ENCODE measurements around the gene MCOLN2.

Gene MCOLN2

DNA sequence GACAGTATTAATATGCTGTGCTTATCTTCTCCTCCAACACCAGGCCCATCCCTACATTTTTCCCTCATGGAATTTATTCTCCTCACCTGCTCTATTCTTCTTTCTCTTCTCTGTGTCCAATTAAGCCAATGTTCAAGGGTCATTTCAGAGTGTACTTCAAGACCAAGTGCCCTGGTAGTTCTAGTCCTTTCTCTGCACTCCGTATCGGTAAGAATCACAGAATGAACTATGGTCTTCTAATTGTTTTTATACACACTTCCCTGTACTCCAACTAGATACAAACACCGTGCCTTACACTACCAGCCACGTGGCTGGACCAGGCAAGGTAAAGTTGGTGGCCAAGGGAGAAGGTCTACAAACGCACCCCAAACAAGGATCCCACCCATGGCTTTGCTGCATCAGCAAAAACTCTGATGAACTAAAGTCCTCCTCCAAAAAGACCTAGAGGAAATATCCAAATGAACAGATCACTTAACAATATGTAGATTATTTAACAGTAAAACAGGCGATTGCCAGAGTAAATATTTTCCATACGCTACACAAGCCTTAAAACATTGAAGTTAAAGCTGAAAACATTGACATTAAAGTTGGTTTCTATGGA, 63.8 kb downstream of the MCOLN2 start:
- Histone ChIP-seq H3K27ac (ENCODE audit: extremely low read depth, low read depth, low read length) (no peak overlapping the region), H3K9me3 (ENCODE audit: control insufficient read depth, insufficient read depth, low read depth, low read length) (no peaks in the 10 kb centered on the region), H3K4me3 (ENCODE audit: low read depth, low read length) (no peak overlapping the region), H3K36me3 (ENCODE audit: control insufficient read depth in 2 of 2, insufficient read depth in 1 of 2, low read length in 2 of 2) (no peaks in the 10 kb centered on the region), H3K4me1 (ENCODE audit: control insufficient read depth, insufficient read depth, low read length) (no peaks in the 10 kb centered on the region)
- CTCF ChIA-PET, result interaction anchor here (1.0 kb wide), 1 partner anchor 12 kb away, joined by 5 read pairs; no protein-coding TSS in a partner anchor
- POLR2A ChIA-PET, result no interaction called here
- TF ChIP-seq KLF8 (tag by site-specific recombination; IDR thresholded peaks at IDR 0.05) (no peak), ZIC2 (tag by site-specific recombination; IDR thresholded peaks at IDR 0.05) (no peak), ZNF132 (tag by site-specific recombination; IDR thresholded peaks at IDR 0.05; ENCODE audit: borderline replicate concordance) (no peak)

DNA sequence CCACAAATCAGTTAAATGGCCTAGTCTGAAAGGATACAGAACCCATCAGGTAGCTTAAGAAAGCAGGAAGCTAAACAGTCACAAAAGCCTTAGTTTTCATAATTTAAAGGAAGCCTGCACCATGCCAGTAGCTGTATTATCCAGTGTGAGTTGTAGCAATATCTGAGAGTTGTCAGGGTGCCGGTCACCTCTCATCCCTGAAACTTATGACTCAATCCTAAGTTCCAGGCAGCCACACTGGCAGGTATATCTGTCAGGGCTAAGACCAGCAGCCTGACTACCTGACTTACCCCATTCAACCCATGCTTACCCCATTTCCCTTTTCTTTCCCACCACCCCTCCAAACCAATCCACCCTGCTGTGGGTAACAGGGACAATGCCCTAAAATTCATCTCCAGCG, 66.1 kb downstream of the MCOLN2 start:
- Histone ChIP-seq H3K4me3 (ENCODE audit: low read depth, low read length) (no peak overlapping the region), H3K9me3 (ENCODE audit: control insufficient read depth, insufficient read depth, low read depth, low read length) (no peaks in the 10 kb centered on the region), H3K36me3 (ENCODE audit: control insufficient read depth in 2 of 2, insufficient read depth in 1 of 2, low read length in 2 of 2) (no peaks in the 10 kb centered on the region), H3K4me1 (ENCODE audit: control insufficient read depth, insufficient read depth, low read length) (no peaks in the 10 kb centered on the region), H3K27ac (ENCODE audit: extremely low read depth, low read depth, low read length) (no peak overlapping the region)
- TF ChIP-seq WT1 (tag by site-specific recombination; IDR thresholded peaks at IDR 0.05), result no peak
- TF ChIP-seq, protein P1, sequence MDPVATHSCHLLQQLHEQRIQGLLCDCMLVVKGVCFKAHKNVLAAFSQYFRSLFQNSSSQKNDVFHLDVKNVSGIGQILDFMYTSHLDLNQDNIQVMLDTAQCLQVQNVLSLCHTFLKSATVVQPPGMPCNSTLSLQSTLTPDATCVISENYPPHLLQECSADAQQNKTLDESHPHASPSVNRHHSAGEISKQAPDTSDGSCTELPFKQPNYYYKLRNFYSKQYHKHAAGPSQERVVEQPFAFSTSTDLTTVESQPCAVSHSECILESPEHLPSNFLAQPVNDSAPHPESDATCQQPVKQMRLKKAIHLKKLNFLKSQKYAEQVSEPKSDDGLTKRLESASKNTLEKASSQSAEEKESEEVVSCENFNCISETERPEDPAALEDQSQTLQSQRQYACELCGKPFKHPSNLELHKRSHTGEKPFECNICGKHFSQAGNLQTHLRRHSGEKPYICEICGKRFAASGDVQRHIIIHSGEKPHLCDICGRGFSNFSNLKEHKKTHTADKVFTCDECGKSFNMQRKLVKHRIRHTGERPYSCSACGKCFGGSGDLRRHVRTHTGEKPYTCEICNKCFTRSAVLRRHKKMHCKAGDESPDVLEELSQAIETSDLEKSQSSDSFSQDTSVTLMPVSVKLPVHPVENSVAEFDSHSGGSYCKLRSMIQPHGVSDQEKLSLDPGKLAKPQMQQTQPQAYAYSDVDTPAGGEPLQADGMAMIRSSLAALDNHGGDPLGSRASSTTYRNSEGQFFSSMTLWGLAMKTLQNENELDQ (tag by site-specific recombination; IDR thresholded peaks at IDR 0.05; ENCODE audit: low read depth), result no peak
- TF ChIP-seq ZNF155 (tag by site-specific recombination; IDR thresholded peaks at IDR 0.05), result no peak
- no peak for TF ChIP-seq ZNF529 (tag by site-specific recombination; IDR thresholded peaks at IDR 0.05; ENCODE audit: insufficient replicate concordance)
- POLR2A ChIA-PET, result no interaction called here
- CTCF ChIA-PET, result interaction anchor here (1.5 kb wide), 1 partner anchor 14 kb away, joined by 5 read pairs; no protein-coding TSS in a partner anchor

GRCh38 chr1:84930329-84930728, 66.6 kb downstream of the MCOLN2 start:
- no peaks in the 10 kb centered on the region for H3K9me3 ChIP-seq (ENCODE audit: control insufficient read depth, insufficient read depth, low read depth, low read length)
- POLR2A ChIA-PET, result no interaction called here
- no peak overlapping the region for H3K4me3 ChIP-seq (ENCODE audit: low read depth, low read length)
- TF ChIP-seq ZFHX2 (tag by site-specific recombination; conservative IDR thresholded peaks at IDR 0.05), result no peak
- TF ChIP-seq, protein P1 (tag by site-specific recombination; IDR thresholded peaks at IDR 0.05; ENCODE audit: low read depth), result no peak
- CTCF ChIA-PET, result no interaction called here
- H3K4me1 ChIP-seq (ENCODE audit: control insufficient read depth, insufficient read depth, low read length), result no peaks in the 10 kb centered on the region
- H3K27ac ChIP-seq (ENCODE audit: extremely low read depth, low read depth, low read length), result no peak overlapping the region
- H3K36me3 ChIP-seq (ENCODE audit: control insufficient read depth in 2 of 2, insufficient read depth in 1 of 2, low read length in 2 of 2), result no peaks in the 10 kb centered on the region

DNA sequence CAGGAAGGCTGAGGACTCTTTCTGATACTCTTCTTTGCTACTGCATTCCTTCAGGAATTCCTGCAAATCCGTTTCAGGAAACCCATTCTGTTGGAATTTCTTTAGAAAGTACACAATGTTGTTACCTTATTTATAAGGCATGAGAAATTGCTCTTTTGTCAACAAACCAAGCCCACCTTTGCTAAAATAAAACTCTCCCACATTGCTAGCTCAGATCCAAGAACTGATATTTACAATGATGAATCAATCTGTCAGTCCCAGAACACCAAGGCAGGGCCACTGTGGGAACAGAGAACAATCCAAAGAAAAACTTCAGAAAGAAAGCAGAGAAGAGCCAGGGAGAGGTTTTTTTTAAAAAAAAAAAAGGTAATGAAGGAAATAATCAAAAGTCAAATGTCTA, 67.3 kb downstream of the MCOLN2 start:
- no peaks in the 10 kb centered on the region for H3K36me3 ChIP-seq (ENCODE audit: control insufficient read depth in 2 of 2, insufficient read depth in 1 of 2, low read length in 2 of 2)
- no peak overlapping the region for H3K27ac ChIP-seq (ENCODE audit: extremely low read depth, low read depth, low read length)
- no peaks in the 10 kb centered on the region for H3K9me3 ChIP-seq (ENCODE audit: control insufficient read depth, insufficient read depth, low read depth, low read length)
- CTCF ChIA-PET, result interaction anchor here (0.6 to 1.6 kb wide), 5 partner anchors 8 to 803 kb away, joined by 3 to 6 read pairs (median 4); no protein-coding TSS in a partner anchor
- H3K4me1 ChIP-seq (ENCODE audit: control insufficient read depth, insufficient read depth, low read length), result no peaks in the 10 kb centered on the region
- H3K4me3 ChIP-seq (ENCODE audit: low read depth, low read length), result no peak overlapping the region
- POLR2A ChIA-PET, result no interaction called here
- TF ChIP-seq ZNF785 (tag by site-specific recombination; IDR thresholded peaks at IDR 0.05), result no peak
- TF ChIP-seq ZNF670 (tag by site-specific recombination; IDR thresholded peaks at IDR 0.05; ENCODE audit: low read depth), result no peak
- no peak for TF ChIP-seq WT1 (tag by site-specific recombination; IDR thresholded peaks at IDR 0.05)
- TF ChIP-seq FEZF1 (tag by site-specific recombination; IDR thresholded peaks at IDR 0.05), result no peak
- no peak for TF ChIP-seq ZSCAN4 (tag by site-specific recombination; IDR thresholded peaks at IDR 0.05)
- no peak for TF ChIP-seq ZNF157 (tag by site-specific recombination; IDR thresholded peaks at IDR 0.05)
- TF ChIP-seq ZNF677 (tag by site-specific recombination; IDR thresholded peaks at IDR 0.05), result no peak
- TF ChIP-seq, protein P2, sequence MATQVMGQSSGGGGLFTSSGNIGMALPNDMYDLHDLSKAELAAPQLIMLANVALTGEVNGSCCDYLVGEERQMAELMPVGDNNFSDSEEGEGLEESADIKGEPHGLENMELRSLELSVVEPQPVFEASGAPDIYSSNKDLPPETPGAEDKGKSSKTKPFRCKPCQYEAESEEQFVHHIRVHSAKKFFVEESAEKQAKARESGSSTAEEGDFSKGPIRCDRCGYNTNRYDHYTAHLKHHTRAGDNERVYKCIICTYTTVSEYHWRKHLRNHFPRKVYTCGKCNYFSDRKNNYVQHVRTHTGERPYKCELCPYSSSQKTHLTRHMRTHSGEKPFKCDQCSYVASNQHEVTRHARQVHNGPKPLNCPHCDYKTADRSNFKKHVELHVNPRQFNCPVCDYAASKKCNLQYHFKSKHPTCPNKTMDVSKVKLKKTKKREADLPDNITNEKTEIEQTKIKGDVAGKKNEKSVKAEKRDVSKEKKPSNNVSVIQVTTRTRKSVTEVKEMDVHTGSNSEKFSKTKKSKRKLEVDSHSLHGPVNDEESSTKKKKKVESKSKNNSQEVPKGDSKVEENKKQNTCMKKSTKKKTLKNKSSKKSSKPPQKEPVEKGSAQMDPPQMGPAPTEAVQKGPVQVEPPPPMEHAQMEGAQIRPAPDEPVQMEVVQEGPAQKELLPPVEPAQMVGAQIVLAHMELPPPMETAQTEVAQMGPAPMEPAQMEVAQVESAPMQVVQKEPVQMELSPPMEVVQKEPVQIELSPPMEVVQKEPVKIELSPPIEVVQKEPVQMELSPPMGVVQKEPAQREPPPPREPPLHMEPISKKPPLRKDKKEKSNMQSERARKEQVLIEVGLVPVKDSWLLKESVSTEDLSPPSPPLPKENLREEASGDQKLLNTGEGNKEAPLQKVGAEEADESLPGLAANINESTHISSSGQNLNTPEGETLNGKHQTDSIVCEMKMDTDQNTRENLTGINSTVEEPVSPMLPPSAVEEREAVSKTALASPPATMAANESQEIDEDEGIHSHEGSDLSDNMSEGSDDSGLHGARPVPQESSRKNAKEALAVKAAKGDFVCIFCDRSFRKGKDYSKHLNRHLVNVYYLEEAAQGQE (tag by site-specific recombination; IDR thresholded peaks at IDR 0.05), result no peak
- TF ChIP-seq ZNF843 (tag by site-specific recombination; IDR thresholded peaks at IDR 0.05), result no peak
- no peak for TF ChIP-seq ZNF48 (tag by site-specific recombination; IDR thresholded peaks at IDR 0.05)

Measured in HEK293 (cell line).